ENCODE results near the gene KAT2A.

The KAT2A gene

GRCh38 chr17:42079541-42079940, 41.6 kb downstream of the KAT2A start:
- no peak for DNase-seq
- H3K23ac ChIP-seq (ENCODE audit: low read length), result no peak overlapping the region
- no peaks in the 10 kb centered on the region for H3K36me3 ChIP-seq (ENCODE audit: control insufficient read depth, insufficient read depth, low read length)
- no peaks in the 10 kb centered on the region for H3K27me3 ChIP-seq (ENCODE audit: insufficient read depth, low read length, poor library complexity)
- H3K9ac ChIP-seq (ENCODE audit: low read length), result no peak overlapping the region
- no peak overlapping the region for H4K8ac ChIP-seq (ENCODE audit: low read depth, low read length)
- no peak overlapping the region for H4K5ac ChIP-seq (ENCODE audit: low read length)
- no peak overlapping the region for H2BK15ac ChIP-seq (replicated peaks; ENCODE audit: low read depth)
- H2BK120ac ChIP-seq (ENCODE audit: low read depth, low read length), result no peak overlapping the region
- no peaks in the 10 kb centered on the region for H3K4me1 ChIP-seq (ENCODE audit: control insufficient read depth, low read depth, low read length)
- H3K4me2 ChIP-seq (ENCODE audit: low read length), result no peak overlapping the region
- no peaks in the 10 kb centered on the region for H3K79me2 ChIP-seq (ENCODE audit: control insufficient read depth, insufficient read depth, low read length)
- H3K27ac ChIP-seq (ENCODE audit: low read depth, low read length), result no peak overlapping the region
- no peak overlapping the region for H2BK5ac ChIP-seq (ENCODE audit: low read length)
- no peaks in the 10 kb centered on the region for H3K79me1 ChIP-seq (ENCODE audit: low read length)
- H3K4me3 ChIP-seq (ENCODE audit: low read length), result no peak overlapping the region
- no peak overlapping the region for H3K56ac ChIP-seq (ENCODE audit: low read length)
- no peak overlapping the region for H3K18ac ChIP-seq (ENCODE audit: low read length)
- no CpG with 5 or more reads among the region's 2 CpGs for WGBS (ENCODE audit: extremely low coverage, insufficient coverage, low lambda C conversion rate)
- no peak overlapping the region for H2AK5ac ChIP-seq (ENCODE audit: low read length)
- H3K4ac ChIP-seq (ENCODE audit: low read depth, low read length), result no peak overlapping the region

- Histone ChIP-seq H3K79me2 (ENCODE audit: control insufficient read depth, insufficient read depth, low read length) (no peaks in the 10 kb centered on the region), H3K4ac (ENCODE audit: low read depth, low read length) (no peak overlapping the region), H3K23ac (ENCODE audit: low read length) (no peak overlapping the region), H4K8ac (ENCODE audit: low read depth, low read length) (no peak overlapping the region), H3K18ac (ENCODE audit: low read length) (no peak overlapping the region), H3K56ac (ENCODE audit: low read length) (no peak overlapping the region), H2AK5ac (ENCODE audit: low read length) (no peak overlapping the region), H3K36me3 (ENCODE audit: control insufficient read depth, insufficient read depth, low read length) (no peaks in the 10 kb centered on the region), H3K4me2 (ENCODE audit: low read length) (no peak overlapping the region), H3K79me1 (ENCODE audit: low read length) (no peaks in the 10 kb centered on the region), H2BK15ac (replicated peaks; ENCODE audit: low read depth) (no peak overlapping the region), H2BK5ac (ENCODE audit: low read length) (no peak overlapping the region), H3K4me3 (ENCODE audit: low read length) (no peak overlapping the region), H2BK120ac (ENCODE audit: low read depth, low read length) (no peak overlapping the region), H4K5ac (ENCODE audit: low read length) (no peak overlapping the region), H3K27ac (ENCODE audit: low read depth, low read length) (no peak overlapping the region), H3K9ac (ENCODE audit: low read length) (no peak overlapping the region), H3K4me1 (ENCODE audit: control insufficient read depth, low read depth, low read length) (no peaks in the 10 kb centered on the region), H3K27me3 (ENCODE audit: insufficient read depth, low read length, poor library complexity) (no peaks in the 10 kb centered on the region)
- WGBS (ENCODE audit: extremely low coverage, insufficient coverage, low lambda C conversion rate), result no CpG with 5 or more reads among the region's 8 CpGs
- no peak for DNase-seq
These were observed 42.6 kb downstream of the KAT2A start for GRCh38 chr17:42078396-42079043.

- no peak for DNase-seq
- Histone ChIP-seq H4K5ac (ENCODE audit: low read length) (no peak overlapping the region), H3K4me2 (ENCODE audit: low read length) (no peak overlapping the region), H2BK15ac (replicated peaks; ENCODE audit: low read depth) (no peak overlapping the region), H3K18ac (ENCODE audit: low read length) (no peak overlapping the region), H3K27ac (ENCODE audit: low read depth, low read length) (no peak overlapping the region), H2AK5ac (ENCODE audit: low read length) (no peak overlapping the region), H2BK120ac (ENCODE audit: low read depth, low read length) (no peak overlapping the region), H3K36me3 (ENCODE audit: control insufficient read depth, insufficient read depth, low read length) (no peaks in the 10 kb centered on the region), H3K27me3 (ENCODE audit: insufficient read depth, low read length, poor library complexity) (no peaks in the 10 kb centered on the region), H4K8ac (ENCODE audit: low read depth, low read length) (no peak overlapping the region), H3K56ac (ENCODE audit: low read length) (no peak overlapping the region), H3K79me1 (ENCODE audit: low read length) (no peaks in the 10 kb centered on the region), H2BK5ac (ENCODE audit: low read length) (no peak overlapping the region), H3K79me2 (ENCODE audit: control insufficient read depth, insufficient read depth, low read length) (no peaks in the 10 kb centered on the region), H3K4me3 (ENCODE audit: low read length) (no peak overlapping the region), H3K9ac (ENCODE audit: low read length) (no peak overlapping the region), H3K4me1 (ENCODE audit: control insufficient read depth, low read depth, low read length) (no peaks in the 10 kb centered on the region), H3K23ac (ENCODE audit: low read length) (no peak overlapping the region), H3K4ac (ENCODE audit: low read depth, low read length) (no peak overlapping the region)
- no CpG with 5 or more reads among the region's 5 CpGs for WGBS (ENCODE audit: extremely low coverage, insufficient coverage, low lambda C conversion rate)
These were observed 43.4 kb downstream of the KAT2A start for GRCh38 chr17:42077755-42078154.

GRCh38 chr17:42076797-42077559, 44.2 kb downstream of the KAT2A start:
- Histone ChIP-seq H3K79me2 (ENCODE audit: control insufficient read depth, insufficient read depth, low read length) (no peaks in the 10 kb centered on the region), H2BK120ac (ENCODE audit: low read depth, low read length) (no peak overlapping the region), H3K27me3 (ENCODE audit: insufficient read depth, low read length, poor library complexity) (no peaks in the 10 kb centered on the region), H2BK15ac (replicated peaks; ENCODE audit: low read depth) (no peak overlapping the region), H3K9ac (ENCODE audit: low read length) (no peak overlapping the region), H2BK5ac (ENCODE audit: low read length) (no peak overlapping the region), H3K4me1 (ENCODE audit: control insufficient read depth, low read depth, low read length) (no peaks in the 10 kb centered on the region), H3K56ac (ENCODE audit: low read length) (no peak overlapping the region), H3K79me1 (ENCODE audit: low read length) (no peaks in the 10 kb centered on the region), H3K4me3 (ENCODE audit: low read length) (no peak overlapping the region), H3K4me2 (ENCODE audit: low read length) (no peak overlapping the region), H4K5ac (ENCODE audit: low read length) (no peak overlapping the region), H3K4ac (ENCODE audit: low read depth, low read length) (no peak overlapping the region), H3K36me3 (ENCODE audit: control insufficient read depth, insufficient read depth, low read length) (no peaks in the 10 kb centered on the region), H3K18ac (ENCODE audit: low read length) (no peak overlapping the region), H3K27ac (ENCODE audit: low read depth, low read length) (no peak overlapping the region), H3K23ac (ENCODE audit: low read length) (no peak overlapping the region), H2AK5ac (ENCODE audit: low read length) (no peak overlapping the region), H4K8ac (ENCODE audit: low read depth, low read length) (no peak overlapping the region)
- no CpG with 5 or more reads among the region's 4 CpGs for WGBS (ENCODE audit: extremely low coverage, insufficient coverage, low lambda C conversion rate)
- DNase-seq, result no peak

- DNase-seq, result no peak
- H3K56ac ChIP-seq (ENCODE audit: low read length), result no peak overlapping the region
- H3K79me1 ChIP-seq (ENCODE audit: low read length), result no peaks in the 10 kb centered on the region
- H3K4ac ChIP-seq (ENCODE audit: low read depth, low read length), result no peak overlapping the region
- no peak overlapping the region for H3K27ac ChIP-seq (ENCODE audit: low read depth, low read length)
- H3K79me2 ChIP-seq (ENCODE audit: control insufficient read depth, insufficient read depth, low read length), result no peaks in the 10 kb centered on the region
- no peak overlapping the region for H2BK5ac ChIP-seq (ENCODE audit: low read length)
- no peak overlapping the region for H2BK120ac ChIP-seq (ENCODE audit: low read depth, low read length)
- no peak overlapping the region for H3K4me3 ChIP-seq (ENCODE audit: low read length)
- H3K23ac ChIP-seq (ENCODE audit: low read length), result no peak overlapping the region
- H3K4me2 ChIP-seq (ENCODE audit: low read length), result no peak overlapping the region
- H4K8ac ChIP-seq (ENCODE audit: low read depth, low read length), result no peak overlapping the region
- no peak overlapping the region for H2BK15ac ChIP-seq (replicated peaks; ENCODE audit: low read depth)
- H4K5ac ChIP-seq (ENCODE audit: low read length), result no peak overlapping the region
- WGBS (ENCODE audit: extremely low coverage, insufficient coverage, low lambda C conversion rate), result no CpG with 5 or more reads among the region's 6 CpGs
- H3K9ac ChIP-seq (ENCODE audit: low read length), result no peak overlapping the region
- H3K18ac ChIP-seq (ENCODE audit: low read length), result no peak overlapping the region
- H3K27me3 ChIP-seq (ENCODE audit: insufficient read depth, low read length, poor library complexity), result no peaks in the 10 kb centered on the region
- H3K36me3 ChIP-seq (ENCODE audit: control insufficient read depth, insufficient read depth, low read length), result no peaks in the 10 kb centered on the region
- H2AK5ac ChIP-seq (ENCODE audit: low read length), result no peak overlapping the region
- peaks cover 2% of the 10 kb centered on the region for H3K4me1 ChIP-seq (ENCODE audit: control insufficient read depth, low read depth, low read length)
These were observed 45.4 kb downstream of the KAT2A start for GRCh38 chr17:42075789-42076188.
